ENCODE data around the gene NEAT1. TPM values are rescaled to one million over a fixed set of nuclear protein-coding genes. Genes with fewer than 3 reads are reported as not detected.

NEAT1 gene
- total RNA-seq, 4 donors from 2014 or later, result 30.6 to 705 (median 357) TPM

GRCh38 chr11:65377036-65377435, 45.6 kb upstream of the NEAT1 start:
- no peak overlapping the region for H3K27ac ChIP-seq
- intact Hi-C loops (cut with DNase I), result no loop called here
- TF ChIP-seq, protein P1, sequence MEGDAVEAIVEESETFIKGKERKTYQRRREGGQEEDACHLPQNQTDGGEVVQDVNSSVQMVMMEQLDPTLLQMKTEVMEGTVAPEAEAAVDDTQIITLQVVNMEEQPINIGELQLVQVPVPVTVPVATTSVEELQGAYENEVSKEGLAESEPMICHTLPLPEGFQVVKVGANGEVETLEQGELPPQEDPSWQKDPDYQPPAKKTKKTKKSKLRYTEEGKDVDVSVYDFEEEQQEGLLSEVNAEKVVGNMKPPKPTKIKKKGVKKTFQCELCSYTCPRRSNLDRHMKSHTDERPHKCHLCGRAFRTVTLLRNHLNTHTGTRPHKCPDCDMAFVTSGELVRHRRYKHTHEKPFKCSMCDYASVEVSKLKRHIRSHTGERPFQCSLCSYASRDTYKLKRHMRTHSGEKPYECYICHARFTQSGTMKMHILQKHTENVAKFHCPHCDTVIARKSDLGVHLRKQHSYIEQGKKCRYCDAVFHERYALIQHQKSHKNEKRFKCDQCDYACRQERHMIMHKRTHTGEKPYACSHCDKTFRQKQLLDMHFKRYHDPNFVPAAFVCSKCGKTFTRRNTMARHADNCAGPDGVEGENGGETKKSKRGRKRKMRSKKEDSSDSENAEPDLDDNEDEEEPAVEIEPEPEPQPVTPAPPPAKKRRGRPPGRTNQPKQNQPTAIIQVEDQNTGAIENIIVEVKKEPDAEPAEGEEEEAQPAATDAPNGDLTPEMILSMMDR (IDR thresholded peaks at IDR 0.05), result no peak
- TF ChIP-seq POLR2A (IDR thresholded peaks at IDR 0.05), result no peak
- H3K4me1 ChIP-seq, result peaks cover 5 to 46% (median 17%) of the 10 kb centered on the region in 3 donors
- no peak overlapping the region for H3K4me3 ChIP-seq
- 60% methylated on average over 2 to 4 of the region's 8 CpGs for WGBS, 2 donors
- H3K36me3 ChIP-seq, result no peaks in the 10 kb centered on the region
- H3K27me3 ChIP-seq, result no peaks in the 10 kb centered on the region
- no peaks in the 10 kb centered on the region for H3K9me3 ChIP-seq
- no peak for DNase-seq

DNA sequence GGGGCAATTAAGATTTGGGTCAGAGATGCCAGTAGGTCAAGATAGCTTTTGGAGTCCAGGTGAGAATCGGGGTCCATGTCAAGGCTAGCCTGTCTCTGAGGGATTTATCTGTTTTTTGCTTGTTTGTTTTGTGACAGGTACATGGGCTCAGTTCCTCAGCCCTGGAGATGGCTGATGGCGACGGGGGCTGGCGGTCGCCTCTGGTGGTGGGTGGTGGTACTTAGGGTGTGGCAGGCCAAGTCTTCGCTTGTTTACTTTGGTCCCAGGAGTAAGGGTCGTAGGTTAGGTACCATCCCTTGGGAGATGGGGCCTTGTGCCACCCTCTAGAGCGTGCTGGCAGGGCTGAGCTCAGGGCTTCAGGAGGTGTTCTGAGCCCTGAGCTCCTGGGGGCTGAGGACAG, 44.8 kb upstream of the NEAT1 start:
- intact Hi-C loops (cut with DNase I), result no loop called here
- H3K27me3 ChIP-seq, result no peaks in the 10 kb centered on the region
- WGBS, 2 donors, result 76 to 85% methylated on average over 7 of the region's 8 CpGs
- H3K36me3 ChIP-seq, result no peaks in the 10 kb centered on the region
- H3K4me3 ChIP-seq, result no peak overlapping the region
- H3K4me1 ChIP-seq, result peaks cover 9 to 53% (median 21%) of the 10 kb centered on the region in 3 donors
- no peak for TF ChIP-seq POLR2A (IDR thresholded peaks at IDR 0.05)
- TF ChIP-seq, protein P1 (IDR thresholded peaks at IDR 0.05), result no peak
- no peaks in the 10 kb centered on the region for H3K9me3 ChIP-seq
- DNase-seq, result no peak
- H3K27ac ChIP-seq, result peak overlapping the region in 1 of 4 donors; percentile 32

DNA sequence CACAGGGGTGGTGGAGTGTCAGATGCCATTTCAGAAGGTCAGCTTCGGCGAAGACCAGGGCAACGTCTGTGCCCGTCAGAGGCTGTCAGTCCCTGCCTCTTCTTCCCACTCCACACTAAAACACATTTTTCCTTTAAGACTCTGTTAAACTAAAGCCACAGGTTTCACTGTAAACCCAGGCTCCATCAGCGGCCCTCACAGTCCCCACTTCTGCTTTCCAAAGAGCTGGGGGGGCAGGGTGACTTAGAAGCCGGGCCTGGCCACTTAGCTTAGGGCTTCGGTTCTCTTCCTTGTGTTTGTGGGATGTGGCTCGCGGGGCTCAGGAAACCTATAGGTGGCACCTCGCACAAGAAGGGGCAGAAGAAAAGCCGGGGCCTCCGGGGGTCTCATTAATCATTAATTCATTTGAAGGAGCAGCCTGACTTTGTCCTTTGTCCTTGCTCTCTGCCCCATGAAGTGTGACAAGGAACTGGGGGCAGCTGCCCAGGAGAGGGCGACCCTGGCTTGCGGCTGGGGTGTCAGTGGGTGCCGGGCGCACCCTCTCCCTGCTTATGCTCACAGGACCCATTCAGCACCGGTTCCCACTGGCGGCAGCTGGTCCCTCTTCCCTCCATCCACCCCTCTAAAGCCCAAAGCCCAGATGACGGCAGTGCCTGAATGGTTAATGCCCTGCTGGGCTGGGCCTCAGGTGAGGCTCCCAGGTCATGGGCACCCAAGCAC, 44.2 kb upstream of the NEAT1 start:
- Histone ChIP-seq H3K27ac (peak overlapping the region in 1 of 4 donors; percentile 32), H3K4me1 (peaks cover 15 to 59% (median 27%) of the 10 kb centered on the region in 3 donors), H3K27me3 (no peaks in the 10 kb centered on the region), H3K9me3 (no peaks in the 10 kb centered on the region), H3K4me3 (no peak overlapping the region), H3K36me3 (no peaks in the 10 kb centered on the region)
- intact Hi-C loops (cut with DNase I), result no loop called here
- TF ChIP-seq, protein P1 (IDR thresholded peaks at IDR 0.05), result no peak
- no peak for TF ChIP-seq POLR2A (IDR thresholded peaks at IDR 0.05)
- WGBS, 2 donors, result 69 to 73% methylated on average over 9 of the region's 19 CpGs
- no peak for DNase-seq

DNA sequence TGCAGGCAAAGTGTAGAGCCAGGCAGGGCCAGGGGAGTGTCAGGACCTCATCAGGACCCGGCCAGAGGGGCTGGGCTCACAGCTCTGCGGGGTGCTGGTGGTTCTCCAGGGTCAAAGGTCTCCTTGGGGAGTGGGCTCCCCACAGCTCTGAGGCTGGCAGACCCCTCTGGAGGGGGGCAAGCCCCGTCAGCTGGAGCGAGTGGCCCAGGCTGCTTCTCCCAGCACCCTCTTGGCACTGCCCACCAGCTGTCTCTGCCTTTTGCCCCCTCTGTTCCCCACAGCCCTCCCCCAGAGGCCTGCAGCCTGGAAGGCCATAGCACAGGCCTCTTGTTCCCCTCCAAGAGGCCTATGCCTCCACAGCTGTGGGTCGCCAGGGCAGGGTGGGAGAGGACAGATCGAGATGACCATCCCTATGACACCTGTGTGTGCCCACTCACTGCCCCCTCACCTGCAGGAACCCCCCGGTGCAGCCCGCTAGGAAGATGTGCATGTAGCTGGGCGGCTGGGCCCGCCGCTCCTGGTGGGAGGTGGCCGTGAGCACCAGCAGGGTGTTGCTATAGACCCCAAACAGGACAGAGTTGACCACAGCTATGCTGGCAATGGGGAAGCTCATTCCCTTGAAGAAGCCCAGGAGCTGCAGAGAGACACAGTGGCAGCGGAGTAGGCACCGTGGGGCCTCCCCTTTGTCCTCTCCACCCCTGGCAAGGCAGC, 43.5 kb upstream of the NEAT1 start:
- intact Hi-C loops (cut with DNase I), result no loop called here
- Histone ChIP-seq H3K36me3 (no peaks in the 10 kb centered on the region), H3K4me1 (peaks cover 20 to 66% (median 34%) of the 10 kb centered on the region in 3 donors), H3K4me3 (no peak overlapping the region), H3K27ac (no peak overlapping the region), H3K9me3 (no peaks in the 10 kb centered on the region), H3K27me3 (no peaks in the 10 kb centered on the region)
- no peak for TF ChIP-seq POLR2A (IDR thresholded peaks at IDR 0.05)
- TF ChIP-seq, protein P1 (IDR thresholded peaks at IDR 0.05), result no peak
- no peak for DNase-seq
- no CpG with 5 or more reads among the region's 14 CpGs for WGBS, 2 donors

Data from esophagus squamous epithelium (tissue), 5 donors.